Measurements from ENCODE around the gene TREM1. TPM values are rescaled to one million over a fixed set of nuclear protein-coding genes. Genes with fewer than 3 reads are reported as not detected.

The TREM1 gene
- total RNA-seq, 4 donors from 2014 or later, result 1.1 to 3.3 (median 2.1) TPM

- Histone ChIP-seq H3K4me3 (no peak overlapping the region), H3K27ac (no peak overlapping the region), H3K27me3 (no peaks in the 10 kb centered on the region), H3K4me1 (no peaks in the 10 kb centered on the region), H3K9me3 (peaks cover 0 to 22% (median 9%) of the 10 kb centered on the region in 4 donors), H3K36me3 (no peaks in the 10 kb centered on the region)
- TF ChIP-seq POLR2A (IDR thresholded peaks at IDR 0.05), result no peak
- no peak for TF ChIP-seq CTCF (IDR thresholded peaks at IDR 0.05)
- no peak for TF ChIP-seq EP300 (IDR thresholded peaks at IDR 0.05)
- DNase-seq (ENCODE audit: low spot score in 2 of 2), result no peak
These were observed 19.9 kb downstream of the TREM1 start for GRCh38 chr6:41266541-41266940.

DNA sequence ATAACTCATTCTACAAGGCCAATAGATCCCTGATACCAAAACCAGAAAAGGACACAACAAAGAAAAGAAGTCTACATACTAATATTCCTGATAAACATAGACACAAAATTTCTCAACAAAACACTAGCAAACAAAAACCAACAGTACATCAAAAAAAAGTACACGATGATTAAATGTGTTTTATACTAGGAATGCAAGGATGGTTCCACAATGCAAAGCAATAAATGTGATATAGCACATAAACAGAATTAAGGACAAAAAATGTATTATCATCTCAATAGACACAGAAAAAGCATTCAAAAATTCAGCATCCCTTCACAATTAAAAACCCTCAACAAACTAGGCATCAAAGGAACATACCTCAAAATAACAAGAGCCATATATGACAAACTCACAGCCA, 23.2 kb downstream of the TREM1 start:
- Histone ChIP-seq H3K27me3 (no peaks in the 10 kb centered on the region), H3K4me1 (no peaks in the 10 kb centered on the region), H3K4me3 (no peak overlapping the region), H3K36me3 (no peaks in the 10 kb centered on the region), H3K9me3 (peaks cover 0 to 42% (median 10%) of the 10 kb centered on the region in 4 donors), H3K27ac (no peak overlapping the region)
- DNase-seq (ENCODE audit: low spot score in 2 of 2), result no peak
- no peak for TF ChIP-seq CTCF (IDR thresholded peaks at IDR 0.05)
- no peak for TF ChIP-seq EP300 (IDR thresholded peaks at IDR 0.05)
- TF ChIP-seq POLR2A (IDR thresholded peaks at IDR 0.05), result no peak
- whole genome bisulfite sequencing, 2 donors, result 93 to 97% methylated on average over 1 of the region's 1 CpG

GRCh38 chr6:41262401-41262800, 24.1 kb downstream of the TREM1 start:
- 79 to 86% methylated on average over 2 of the region's 2 CpGs for WGBS, 2 donors
- no peak overlapping the region for H3K4me3 ChIP-seq
- H3K27ac ChIP-seq, result no peak overlapping the region
- H3K4me1 ChIP-seq, result no peaks in the 10 kb centered on the region
- no peaks in the 10 kb centered on the region for H3K27me3 ChIP-seq
- no peaks in the 10 kb centered on the region for H3K36me3 ChIP-seq
- TF ChIP-seq EP300 (IDR thresholded peaks at IDR 0.05) (no peak), POLR2A (IDR thresholded peaks at IDR 0.05) (no peak)
- no peak for DNase-seq (ENCODE audit: low spot score in 2 of 2)
- H3K9me3 ChIP-seq, result peaks cover 0 to 48% (median 10%) of the 10 kb centered on the region in 4 donors

DNA sequence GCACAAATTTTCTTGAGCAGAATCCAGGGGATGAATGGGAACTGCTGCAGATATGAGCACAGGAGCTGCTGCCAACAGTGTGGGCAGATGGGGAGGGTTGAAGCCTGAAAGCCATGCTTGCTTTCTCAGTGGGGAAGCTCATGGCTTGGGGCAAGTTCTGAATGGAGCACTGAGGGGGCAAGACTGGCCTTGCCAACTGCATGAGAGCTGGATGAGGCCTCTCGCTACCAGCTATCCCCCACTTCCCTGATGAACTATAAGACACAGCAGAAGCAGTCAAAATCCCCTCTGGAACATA, 28.3 kb downstream of the TREM1 start:
- TF ChIP-seq POLR2A (IDR thresholded peaks at IDR 0.05), result no peak
- TF ChIP-seq CTCF (IDR thresholded peaks at IDR 0.05), result no peak
- no peak for TF ChIP-seq EP300 (IDR thresholded peaks at IDR 0.05)
- no peaks in the 10 kb centered on the region for H3K36me3 ChIP-seq
- peaks cover 0 to 41% (median 6%) of the 10 kb centered on the region in 4 donors for H3K9me3 ChIP-seq
- DNase-seq (ENCODE audit: low spot score in 2 of 2), result no peak
- no peak overlapping the region for H3K4me3 ChIP-seq
- H3K4me1 ChIP-seq, result no peaks in the 10 kb centered on the region
- H3K27me3 ChIP-seq, result no peaks in the 10 kb centered on the region
- no peak overlapping the region for H3K27ac ChIP-seq
- WGBS, 2 donors, result 86 to 92% methylated on average over 1 of the region's 1 CpG

GRCh38 chr6:41257369-41258195, 28.9 kb downstream of the TREM1 start:
- Histone ChIP-seq H3K36me3 (no peaks in the 10 kb centered on the region), H3K27me3 (no peaks in the 10 kb centered on the region), H3K27ac (no peak overlapping the region), H3K4me3 (no peak overlapping the region), H3K9me3 (peaks cover 0 to 36% (median 3%) of the 10 kb centered on the region in 4 donors), H3K4me1 (no peaks in the 10 kb centered on the region)
- TF ChIP-seq POLR2A (IDR thresholded peaks at IDR 0.05), result no peak
- no peak for TF ChIP-seq EP300 (IDR thresholded peaks at IDR 0.05)
- TF ChIP-seq CTCF (IDR thresholded peaks at IDR 0.05), result no peak
- DNase-seq (ENCODE audit: low spot score in 2 of 2), result peak in 1 of 2 donors; percentile 31
- 50 to 55% methylated on average over 2 of the region's 2 CpGs for WGBS, 2 donors
